GM13977 (cell line): ENCODE data around the gene PBX4.

Experiments used
- DNase-seq: peaks from one replicate; pipeline ENCODE4 v3.0.0; 2012; ENCODE audit warnings: low spot score
- CTCF ChIP-seq: IDR thresholded peaks from 2 replicates; pipeline ENCODE4 v1.5.1; 2012; ENCODE audit warnings: mild to moderate bottlenecking, control low read depth; ENCODE audit not compliant: insufficient read depth; ENCODE audit errors: extremely low read depth, missing control alignments
- in situ Hi-C: fragments of 300-500 bp; cut with MboI; formaldehyde crosslinking; loops from one replicate; pipeline ENCODE4 v1.12.0; 2022; ENCODE audit warnings: low sequenced_read_pairs, low pct_unique_long_range_greater_than_20kb, mixed read lengths, inconsistent platforms; ENCODE audit not compliant: unreplicated experiment

PBX4 gene

GRCh38 chr19:19532806-19533701 lies 85.4 kb downstream of the PBX4 start:
- DNase-seq = no peak
- in situ Hi-C loops = loop anchor here (25.0 kb wide), 2 partner anchors 429 to 704 kb away; no protein-coding TSS in a partner anchor
- no peak for TF ChIP-seq CTCF

DNA sequence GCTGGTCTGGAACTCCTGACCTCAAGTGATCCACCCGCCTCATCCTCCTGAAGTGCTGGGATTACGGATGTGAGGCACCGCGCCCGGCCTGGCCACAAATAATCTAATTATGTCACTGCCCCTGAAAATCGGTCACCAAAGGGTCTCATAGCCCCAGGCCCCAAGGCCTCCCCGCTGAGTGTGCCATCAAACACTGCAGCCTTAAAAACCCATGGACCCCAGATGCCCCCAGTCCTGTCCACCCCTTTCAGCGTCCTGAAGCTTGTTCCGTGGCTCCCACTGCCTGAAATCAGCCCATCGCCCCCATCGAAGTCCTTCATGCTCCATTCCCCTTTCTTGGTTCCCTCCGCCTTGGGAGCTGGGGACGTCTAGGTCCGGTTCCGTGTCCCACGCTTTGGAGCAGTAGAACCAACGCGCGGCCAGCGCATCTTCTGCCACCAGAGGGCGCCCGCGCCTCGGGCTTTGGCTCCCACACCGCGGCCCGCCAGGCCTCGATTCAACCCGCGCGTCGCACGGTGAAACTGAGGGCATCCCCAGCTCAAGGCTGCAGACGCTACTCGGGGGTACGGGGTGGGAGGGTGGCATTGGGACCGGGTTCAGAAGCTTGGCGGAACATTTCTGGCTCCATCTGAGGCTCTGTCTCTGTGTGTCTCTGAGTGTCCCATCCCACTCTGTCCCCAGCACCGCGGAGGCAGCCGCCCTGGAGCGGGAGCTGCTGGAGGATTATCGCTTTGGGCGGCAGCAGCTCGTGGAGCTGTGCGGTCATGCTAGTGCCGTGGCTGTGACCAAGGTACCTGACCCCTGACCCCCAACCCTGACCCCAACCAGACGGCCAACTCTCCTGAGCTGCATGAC lies 86.3 kb downstream of the PBX4 start:
- TF ChIP-seq CTCF = peak; percentile 98
- peak; percentile 90 for DNase-seq
- in situ Hi-C loops = loop anchor here (25.0 kb wide), 2 partner anchors 430 to 705 kb away; no protein-coding TSS in a partner anchor

- in situ Hi-C loops = loop anchor here (25.0 kb wide), 2 partner anchors 431 to 706 kb away; no protein-coding TSS in a partner anchor
- DNase-seq = no peak
- TF ChIP-seq CTCF = no peak
These were observed 87.6 kb downstream of the PBX4 start for GRCh38 chr19:19530889-19531288.

DNA sequence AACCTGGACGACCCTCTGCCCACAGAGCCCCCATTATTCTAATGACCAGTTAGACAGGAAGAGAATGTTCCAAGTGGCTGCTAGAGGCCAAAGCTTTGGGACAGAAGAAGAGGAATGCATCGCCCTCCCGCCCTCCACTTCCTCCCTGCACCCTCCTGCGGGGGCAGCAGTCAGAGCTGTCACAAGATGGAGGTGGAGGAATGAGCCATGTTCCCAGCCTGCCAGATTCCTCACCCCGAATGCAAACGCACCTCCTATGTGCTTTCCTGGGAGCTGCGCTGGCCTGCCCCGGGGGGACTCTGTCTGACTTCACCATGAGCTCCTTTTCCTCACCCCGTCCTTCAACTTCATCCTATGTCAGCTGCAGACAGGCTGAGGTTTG lies 88.1 kb downstream of the PBX4 start:
- TF ChIP-seq CTCF = no peak
- no peak for DNase-seq
- in situ Hi-C loops = loop anchor here (25.0 kb wide), 2 partner anchors 432 to 707 kb away; no protein-coding TSS in a partner anchor

- DNase-seq = no peak
- in situ Hi-C loops = loop anchor here (10.0 to 25.0 kb wide), 3 partner anchors 115 to 707 kb away; partner anchors contain the start of gene GMIP
- TF ChIP-seq CTCF = no peak
These were observed 88.6 kb downstream of the PBX4 start for GRCh38 chr19:19529783-19530422.
